Measurements from ENCODE around the gene FBXO47.
"Not testable (repeated sequence)": the region's sequence is repeated elsewhere in the genome, so short reads cannot be mapped to it uniquely, and the experiment has no call there.

The FBXO47 gene

DNA sequence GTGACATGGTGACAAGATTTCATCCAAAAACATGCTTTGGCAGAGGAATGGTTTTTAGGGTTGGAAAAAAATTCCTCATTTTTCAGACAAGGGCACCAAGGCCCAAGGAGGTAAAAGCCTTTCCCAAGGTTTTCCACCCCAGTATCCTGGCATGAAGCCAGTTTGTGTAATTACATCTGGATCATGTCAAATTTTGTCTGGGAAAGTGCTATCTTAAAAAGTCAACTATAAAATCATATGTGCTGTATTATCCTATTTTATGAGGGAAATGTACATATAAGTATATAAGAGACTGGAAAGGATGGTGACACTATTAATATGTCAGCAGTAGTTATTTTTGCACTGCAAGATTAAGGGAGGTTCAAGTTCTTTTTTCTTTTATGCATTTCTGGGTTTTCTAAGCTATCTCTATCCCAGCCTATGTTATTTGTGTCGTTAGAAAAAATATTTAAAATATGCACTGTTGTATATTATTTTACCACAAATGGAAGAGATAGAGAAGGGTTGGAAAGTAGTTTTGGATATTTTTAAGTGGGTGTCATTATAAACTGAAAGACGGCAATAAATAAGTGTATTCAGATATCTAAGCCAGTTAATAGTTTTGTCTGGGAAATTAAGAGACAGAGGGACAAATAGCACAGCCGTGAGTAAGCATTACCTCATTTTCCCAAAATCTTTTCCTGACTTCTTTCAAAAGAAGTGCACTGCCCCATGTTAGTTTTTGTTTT, 13.5 kb upstream of the FBXO47 start:
- no peak for DNase-seq

DNA sequence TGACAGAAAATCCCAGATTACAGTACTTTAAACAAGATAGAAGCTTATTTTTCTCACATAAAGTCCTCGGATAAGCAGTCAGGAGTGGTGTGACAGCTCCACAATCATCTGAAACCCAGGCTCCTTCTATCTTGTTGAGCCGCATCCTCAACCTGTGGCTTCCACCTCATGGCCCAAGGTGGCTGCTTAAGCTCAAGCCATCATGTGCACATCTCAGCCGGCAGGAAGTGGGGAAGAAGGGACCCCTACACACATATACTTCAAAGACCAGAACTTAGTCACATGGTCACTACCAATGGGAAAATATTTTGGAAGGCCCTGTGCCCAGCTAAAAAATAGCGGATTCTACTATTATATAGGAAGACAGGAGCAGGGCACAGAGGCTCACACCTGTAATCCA, 11.0 kb upstream of the FBXO47 start:
- no peak for DNase-seq

DNA sequence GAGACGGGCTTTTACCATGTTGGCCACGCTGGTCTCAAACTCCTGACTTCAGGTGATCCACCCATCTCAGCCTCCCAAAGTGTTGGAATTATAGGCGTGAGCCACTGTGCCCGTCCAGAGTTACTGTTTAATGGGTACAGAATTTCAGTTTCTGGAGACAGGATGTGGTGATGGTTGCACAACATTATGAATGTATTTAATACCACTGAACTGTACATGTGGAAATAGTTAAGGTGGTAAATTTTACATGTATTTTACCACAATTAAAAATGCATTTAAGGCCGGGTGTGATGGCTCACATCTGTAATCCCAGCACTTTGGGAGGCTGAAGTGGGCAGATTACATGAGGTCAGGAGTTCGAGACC, 9.0 kb upstream of the FBXO47 start:
- DNase-seq, result not testable (repeated sequence)

DNA sequence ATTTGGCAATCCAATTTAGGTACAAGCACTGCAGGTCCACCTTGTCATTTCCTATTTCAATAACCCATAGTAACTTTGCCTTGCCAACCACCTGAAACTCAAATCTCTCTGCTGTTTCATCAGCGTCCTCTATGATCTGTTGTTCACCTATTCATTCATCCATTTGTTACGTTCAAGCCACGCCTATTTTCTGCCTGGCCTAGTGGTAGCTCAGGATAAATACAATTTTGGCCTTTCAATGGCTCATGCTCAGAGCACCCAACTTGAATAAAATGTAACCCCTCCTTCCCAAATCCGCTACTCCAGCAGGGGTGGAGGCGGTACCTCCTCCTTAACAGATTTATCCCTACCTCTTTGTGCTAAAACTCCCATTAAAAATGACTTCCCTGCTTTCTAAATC, 3.6 kb upstream of the FBXO47 start:
- DNase-seq, result no peak

DNA sequence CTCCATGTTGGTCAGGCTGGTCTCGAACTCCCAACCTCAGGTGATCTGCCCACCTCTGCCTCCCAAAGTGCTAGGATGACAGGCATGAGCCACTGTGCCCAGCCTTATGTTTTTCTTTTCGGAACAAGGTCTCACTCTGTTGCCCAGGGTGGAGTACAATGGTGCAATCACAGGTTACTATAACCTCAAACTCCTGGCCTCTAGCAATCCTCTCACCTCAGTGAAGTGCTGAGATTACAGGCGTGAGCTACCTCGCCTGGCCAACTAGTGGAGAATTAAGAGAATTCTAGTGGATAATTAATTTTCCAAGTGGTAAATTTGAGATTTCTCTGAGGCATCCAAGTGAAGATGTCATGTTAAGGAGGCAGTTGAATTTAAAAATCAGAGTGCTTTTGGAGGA, 2.9 kb upstream of the FBXO47 start:
- DNase-seq, result no peak

DNA sequence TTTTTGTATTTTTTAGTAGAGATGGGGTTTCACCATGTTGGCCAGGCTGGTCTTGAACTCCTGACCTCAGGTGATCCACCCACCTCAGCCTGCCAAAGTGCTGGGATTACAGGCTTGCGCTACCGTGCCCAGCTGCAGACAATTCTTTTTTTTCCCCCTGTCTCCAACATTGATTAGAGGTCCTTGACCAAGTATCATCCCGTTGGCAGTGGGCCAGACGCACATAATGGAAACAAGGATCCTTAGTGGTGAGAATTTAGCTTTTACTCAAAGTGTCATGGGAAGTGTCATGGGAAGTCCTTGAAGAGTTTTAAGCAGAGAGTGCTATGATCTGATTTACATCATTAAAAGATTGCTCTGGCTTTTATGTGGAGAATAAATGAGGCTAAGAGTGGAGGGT, 2.1 kb upstream of the FBXO47 start:
- DNase-seq, result no peak

DNA sequence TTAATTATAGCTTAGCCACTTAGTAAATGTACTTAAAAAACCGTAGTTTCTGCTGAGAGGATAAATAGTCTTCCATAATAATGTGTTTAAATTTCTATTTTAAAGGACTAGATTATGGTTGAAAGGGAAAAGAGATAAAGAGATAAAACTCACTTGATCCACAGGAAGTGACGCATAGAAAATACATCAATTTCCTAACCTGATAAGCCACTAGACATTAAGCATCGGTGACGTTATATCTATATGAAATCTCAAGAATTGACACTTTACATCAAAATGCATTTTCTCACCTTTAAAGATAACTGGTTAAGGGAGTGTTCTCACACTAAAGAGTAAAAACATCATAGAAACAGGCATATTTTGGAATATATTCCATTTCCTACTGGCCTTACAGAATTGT, 5.8 kb downstream of the FBXO47 start:
- DNase-seq, result no peak

DNA sequence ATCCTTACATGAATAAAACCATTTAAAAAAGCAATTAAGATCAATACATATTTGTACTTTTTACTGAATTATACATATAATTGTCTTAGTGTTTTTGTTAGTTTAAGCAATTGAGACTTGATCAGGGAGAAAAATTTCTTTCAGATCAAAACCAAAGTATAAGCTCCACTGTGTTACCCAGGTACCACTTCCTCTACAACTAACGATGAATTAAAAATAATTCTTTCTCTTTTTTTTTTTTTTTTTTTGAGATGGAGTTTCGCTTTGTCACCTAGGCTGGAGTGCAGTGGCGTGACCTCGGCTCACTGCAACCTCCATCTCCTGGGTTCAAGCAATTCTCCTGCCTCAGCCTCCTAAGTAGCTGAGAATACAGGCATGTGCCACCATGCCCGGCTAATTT, 6.8 kb downstream of the FBXO47 start:
- DNase-seq, result no peak

DNA sequence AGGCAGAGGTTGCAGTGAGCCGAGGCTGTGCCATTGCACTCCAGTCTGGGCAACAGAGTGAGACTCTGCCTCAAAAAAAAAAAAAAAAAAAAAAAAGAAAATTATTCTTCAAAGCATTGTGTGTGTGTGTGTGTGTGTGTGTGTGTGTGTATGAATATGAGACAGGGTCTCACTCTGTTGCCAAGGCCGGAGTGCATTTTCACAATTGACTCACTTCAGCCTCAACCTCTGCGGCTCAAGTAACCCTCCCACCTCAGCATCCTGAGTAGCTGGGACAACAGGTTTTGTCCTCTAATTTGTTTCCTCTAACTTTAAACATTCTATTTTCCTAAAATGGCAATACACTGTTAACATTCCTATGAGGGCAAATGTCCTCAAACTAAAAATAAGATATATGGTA, 7.7 kb downstream of the FBXO47 start:
- no peak for DNase-seq

DNA sequence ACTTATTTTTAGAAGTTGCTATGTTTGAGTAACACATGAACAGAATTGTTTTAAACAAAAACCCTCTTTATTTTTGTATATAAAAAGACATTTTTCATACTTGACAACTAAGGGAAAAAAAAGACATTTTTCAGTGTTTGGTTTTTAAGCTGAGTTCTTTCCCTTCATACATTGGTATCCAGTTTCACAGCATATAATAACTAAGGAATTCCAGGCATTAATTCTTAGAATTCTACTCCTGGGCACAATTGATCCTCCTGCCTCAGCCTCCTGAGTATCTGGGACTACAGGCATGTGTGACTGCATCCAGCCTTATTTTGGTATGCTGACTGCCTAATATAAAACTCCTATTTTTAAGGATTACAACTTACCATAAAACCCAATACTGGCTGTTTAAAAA, 8.4 kb downstream of the FBXO47 start:
- DNase-seq, result no peak

DNA sequence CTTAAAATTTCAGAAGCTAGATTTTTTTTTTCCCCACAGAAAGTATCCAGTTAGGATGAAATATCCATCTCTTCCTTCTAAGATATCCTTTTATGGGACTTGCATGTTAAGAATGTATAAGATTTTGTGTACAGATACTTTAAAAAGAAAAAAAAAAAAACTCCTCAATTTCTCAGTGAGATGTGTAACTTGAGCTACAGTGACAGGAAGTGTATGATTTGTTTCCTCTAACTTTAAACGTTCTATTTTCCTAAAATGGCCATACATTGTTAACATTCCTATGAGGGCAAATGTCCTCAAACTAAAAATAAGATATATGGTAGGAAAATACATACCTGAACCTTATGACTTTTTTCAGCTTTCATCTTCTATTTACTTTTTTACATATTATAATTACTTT, 8.9 kb downstream of the FBXO47 start:
- DNase-seq, result no peak

DNA sequence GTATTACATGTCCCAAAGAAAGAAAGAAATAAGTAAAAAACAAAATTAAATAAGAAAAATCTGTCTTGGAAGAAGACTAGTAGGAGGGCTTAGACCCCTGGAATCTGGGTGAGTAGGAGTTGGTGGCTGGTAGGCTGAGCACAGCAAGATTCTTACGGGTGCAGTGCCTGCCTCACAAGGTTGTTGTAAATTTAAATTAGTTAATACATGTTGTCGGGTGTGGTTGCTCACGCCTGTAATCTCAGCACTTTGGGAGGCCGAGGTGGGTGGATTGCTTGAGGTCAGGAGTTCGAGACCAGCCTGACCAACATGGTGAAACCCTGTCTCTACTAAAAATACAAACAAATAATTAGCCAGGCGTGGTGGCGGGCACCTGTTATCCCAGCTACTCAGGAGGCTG, 13.4 kb downstream of the FBXO47 start:
- not testable (repeated sequence) for DNase-seq

DNA sequence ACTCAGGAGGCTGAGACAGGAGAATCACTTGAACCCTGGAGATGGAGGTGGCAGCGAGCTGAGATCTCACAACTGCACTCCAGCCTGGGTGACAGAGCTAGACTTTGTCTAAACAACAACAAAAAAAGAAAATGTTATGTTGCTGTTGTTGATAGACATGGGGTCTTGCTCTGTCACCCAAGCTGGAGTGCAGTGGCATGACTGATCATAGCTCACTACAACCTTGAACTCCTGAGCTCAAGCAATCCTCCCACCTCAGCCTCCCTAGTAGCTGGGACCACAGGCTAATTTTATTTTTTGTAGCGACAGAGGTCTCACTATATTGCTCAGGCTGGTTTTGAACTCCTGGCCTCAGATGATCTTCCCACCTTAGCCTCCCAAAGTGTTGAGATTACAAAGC, 20.0 kb downstream of the FBXO47 start:
- no peak for DNase-seq

DNA sequence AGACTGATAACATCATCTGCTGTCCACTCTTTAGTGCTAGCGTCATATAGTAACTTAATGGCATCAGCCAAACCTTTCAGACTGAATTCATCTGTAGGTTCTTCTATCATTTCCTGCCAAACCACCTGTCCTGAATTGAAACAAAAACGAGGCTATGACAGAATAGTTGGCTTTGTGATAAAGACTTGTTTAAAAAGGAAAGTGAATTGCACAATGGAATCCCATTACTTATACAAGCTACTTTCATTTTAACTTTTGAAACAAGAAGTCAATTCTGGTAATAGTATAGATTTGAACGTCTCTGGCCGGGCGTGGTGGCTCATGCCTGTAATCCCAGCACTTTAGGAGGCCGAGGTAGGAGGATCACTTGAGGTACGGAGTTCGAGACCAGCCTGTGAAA, 23.6 kb downstream of the FBXO47 start:
- no peak for DNase-seq

DNA sequence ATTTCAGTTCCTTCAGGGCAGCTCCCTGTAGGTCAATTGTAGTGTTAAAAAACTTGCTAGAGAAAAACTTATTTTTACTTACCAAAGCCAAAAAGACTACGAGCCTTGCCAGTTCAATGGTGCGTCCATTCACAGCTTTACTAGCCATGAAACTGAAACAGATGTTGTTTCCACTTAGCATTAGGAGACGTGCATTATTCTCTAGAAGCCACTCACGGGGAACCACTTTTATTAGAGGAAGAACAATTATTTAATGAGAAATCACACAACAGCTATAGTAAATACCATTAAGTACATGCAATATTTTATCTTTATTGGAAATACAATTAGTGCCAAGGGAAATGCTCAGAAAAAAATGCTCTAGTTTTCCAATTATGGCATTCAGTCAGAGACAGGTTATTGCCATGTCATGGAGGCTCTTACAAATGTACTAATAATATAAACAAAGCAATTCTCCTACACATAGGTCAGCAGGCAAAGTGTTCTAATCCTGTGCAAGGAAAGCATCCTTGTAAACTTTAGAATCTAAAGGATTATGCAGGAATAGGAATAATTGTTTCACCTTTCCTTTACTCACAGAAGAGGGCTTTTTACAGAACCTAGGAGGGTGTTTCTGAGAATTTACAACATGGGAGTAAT, 24.4 kb downstream of the FBXO47 start:
- no peak for DNase-seq

DNA sequence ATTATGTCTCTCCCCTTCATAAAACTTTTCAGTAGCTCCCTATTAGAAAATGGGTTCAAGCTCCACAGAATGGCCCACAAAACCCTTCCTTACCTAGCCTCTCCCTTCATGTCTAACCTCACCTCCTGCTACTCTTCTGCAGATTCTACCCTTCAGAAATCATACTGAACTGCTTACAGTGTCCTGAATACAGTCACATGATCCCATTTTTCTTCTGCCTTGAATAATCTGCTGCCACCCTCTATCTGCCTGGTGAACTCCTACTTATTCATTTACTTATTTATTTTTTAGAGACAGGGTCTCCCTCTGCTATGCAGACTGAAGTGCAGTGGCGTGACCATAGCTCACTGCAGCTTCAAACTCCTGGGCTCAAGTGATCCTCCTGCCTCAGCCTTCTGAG, 26.8 kb downstream of the FBXO47 start:
- DNase-seq, result no peak

DNA sequence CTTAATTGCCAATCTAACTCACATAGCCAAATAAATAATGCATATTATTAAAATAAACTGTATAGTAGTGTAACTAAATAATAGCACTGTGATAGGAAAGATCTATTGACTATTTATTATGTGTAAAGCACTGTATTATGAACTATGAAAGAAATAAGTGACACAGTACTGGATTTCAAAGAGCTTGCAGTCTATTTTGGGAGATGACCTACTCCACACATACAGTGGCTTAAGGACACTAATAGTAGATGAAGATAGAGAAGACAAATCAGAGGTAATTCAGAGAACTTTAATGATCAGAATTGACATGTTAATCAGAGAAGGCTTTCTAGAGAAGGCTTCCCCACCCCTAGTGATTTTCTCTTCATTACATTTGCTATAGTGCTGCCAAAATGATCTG, 27.2 kb downstream of the FBXO47 start:
- no peak for DNase-seq

DNA sequence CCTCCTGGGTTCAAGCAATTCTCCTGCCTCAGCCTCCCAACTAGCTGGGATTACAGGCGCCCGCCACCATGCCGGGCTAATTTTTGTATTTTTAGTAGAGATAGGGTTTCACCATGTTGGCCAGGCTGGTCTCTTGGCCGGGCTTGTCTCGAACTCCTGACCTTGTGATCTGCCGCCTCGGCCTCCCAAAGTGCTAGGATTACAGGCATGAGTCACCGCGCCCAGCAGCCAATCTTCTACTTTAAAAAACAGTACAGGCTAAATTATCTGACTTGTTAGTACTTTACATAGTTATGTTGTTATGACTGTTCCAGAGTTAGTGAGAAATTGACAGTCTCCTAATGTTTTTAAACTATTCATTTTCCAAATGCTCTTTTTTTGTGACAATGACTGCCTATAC, 33.2 kb downstream of the FBXO47 start:
- not testable (repeated sequence) for DNase-seq

DNA sequence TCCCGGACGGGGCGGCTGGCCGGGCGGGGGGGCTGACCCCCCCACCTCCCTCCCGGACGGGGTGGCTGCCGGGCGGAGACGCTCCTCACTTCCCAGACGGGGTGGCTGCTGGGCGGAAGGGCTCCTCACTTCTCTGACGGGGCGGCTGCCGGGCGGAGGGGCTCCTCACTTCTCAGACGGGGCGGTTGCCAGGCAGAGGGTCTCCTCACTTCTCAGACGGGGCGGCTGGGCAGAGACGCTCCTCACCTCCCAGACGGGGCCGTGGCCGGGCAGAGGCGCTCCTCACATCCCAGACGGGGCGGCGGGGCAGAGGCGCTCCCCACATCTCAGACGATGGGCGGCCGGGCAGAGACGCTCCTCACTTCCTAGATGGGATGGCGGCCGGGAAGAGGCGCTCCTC, 36.4 kb downstream of the FBXO47 start:
- DNase-seq, result not testable (repeated sequence)

DNA sequence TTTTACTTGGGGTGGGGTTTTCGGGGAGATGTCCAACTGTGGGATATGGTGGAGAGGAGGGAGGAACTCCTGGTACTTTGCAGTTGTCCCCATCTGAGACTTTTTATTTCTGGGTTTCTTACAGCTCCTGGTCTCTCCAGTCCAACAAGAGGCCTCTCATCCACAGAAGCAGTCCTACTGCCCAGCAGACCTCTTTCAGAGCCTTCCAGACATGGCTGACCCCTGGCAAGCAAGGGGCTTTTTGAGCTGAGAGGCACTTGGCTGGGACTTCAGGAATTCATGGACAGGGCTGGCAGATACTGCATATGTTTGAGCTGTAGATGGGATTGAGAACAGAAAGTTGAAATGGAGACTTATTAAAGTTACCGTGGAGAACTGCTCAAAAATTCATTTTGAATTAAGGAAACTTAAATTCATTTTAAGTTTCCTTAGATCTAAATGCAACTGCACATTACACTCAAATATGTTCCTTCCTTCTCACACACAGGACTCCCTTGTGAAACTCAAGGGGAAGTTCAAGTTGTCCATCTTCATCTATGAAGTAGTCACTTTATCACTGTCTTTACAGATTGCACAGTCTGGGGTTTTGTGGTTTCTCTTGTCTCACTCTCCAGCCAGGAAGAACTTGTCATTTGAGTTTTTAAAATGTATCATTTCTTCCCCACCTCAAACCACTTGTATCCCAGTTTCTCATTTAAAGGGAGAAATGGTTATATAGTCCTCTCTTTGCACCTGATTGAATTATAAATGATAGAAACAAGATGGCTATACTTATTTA, 40.7 kb downstream of the FBXO47 start:
- no peak for DNase-seq

DNA sequence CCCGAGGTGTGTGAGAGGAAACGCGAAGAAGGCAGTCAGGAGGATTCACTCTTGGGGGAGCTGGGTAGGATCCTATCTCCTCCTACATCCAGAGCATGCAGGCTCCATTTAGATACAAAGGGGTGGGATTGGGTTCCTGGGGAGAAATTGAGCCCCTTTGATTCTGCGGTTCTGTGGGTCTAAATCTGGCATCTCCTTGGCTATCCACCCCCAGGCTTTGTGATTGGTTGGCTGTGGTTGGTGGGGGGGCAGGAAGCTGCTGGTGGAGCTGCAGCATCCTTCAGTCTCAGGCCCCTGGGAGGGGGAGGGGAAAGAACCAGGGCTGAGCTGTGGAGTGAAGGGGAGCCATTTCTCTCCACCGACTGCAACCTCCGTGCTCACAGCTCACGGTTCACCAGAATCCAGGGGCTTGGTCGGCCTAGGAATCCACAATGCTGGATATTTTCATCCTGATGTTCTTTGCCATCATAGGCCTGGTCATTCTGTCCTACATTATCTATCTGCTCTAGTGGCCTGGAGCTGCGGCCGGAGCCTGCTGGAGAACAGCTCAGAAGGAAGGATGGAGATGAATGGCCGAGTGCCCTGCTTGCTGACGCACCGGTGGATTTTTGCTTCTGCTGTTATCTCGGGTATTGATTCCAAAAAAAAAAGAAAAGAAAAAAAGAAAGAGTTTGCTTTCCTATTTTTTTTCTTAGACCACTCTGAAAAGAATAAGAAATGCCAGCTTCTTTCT, 41.8 kb downstream of the FBXO47 start, which contains the start of gene LASP1NB:
Gene LASP1NB (plus strand): TSS at position 352 of the 733 bp plus-strand sequence.
- peak in 2 of 4 experiments; percentile 12 to 45 for DNase-seq

DNA sequence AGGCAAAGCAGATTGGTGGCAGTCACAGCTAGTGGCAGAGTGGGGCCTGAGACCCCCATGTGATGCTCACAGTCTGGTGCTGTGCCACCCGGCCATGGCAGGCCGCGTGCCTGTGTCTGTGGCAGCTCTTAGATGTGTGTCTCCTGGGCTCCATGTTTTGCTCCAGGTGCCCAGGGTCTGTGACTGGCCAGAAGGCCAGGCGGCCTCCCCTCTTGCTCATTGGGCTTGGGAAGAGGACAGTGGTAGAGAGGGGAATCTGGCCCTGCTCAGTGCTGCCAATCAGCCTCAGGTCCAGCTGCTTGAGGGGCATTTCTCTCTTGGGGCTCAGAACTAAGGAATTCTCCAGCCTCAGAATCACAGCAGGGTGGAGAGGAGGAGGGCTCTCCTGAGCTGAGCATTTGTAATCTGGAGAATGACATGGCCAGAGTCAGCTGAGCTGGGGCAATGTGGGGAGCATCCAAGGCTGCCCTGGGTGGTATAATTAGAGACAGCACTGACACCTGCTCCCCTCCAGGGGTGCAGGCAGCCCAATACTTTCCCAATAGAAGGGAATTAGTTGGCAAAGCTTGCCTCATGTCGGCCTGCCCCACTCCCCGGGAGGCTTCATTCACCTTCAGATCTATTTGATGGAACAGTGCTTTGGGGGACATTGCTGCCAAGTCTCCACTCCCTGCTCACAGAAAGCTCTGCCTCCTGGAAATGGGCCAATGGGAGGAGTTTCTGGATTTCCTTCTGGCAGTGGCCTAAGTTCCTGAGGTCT, 44.5 kb downstream of the FBXO47 start:
- no peak for DNase-seq
